GM23248 (cell line): Measurements from ENCODE around the gene ARHGEF25.

ENCODE experiments used
- EZH2 ChIP-seq: fragments of 200-600 bp; sonication (generic); IDR thresholded peaks from 2 replicates; pipeline ENCODE4 v1.6.1; 2018; ENCODE audit warnings: antibody characterized with exemption, mild to moderate bottlenecking; ENCODE audit not compliant: insufficient read depth, poor library complexity, severe bottlenecking
- EZH2phosphoT487 ChIP-seq: fragments of 200-600 bp; sonication (generic); IDR thresholded peaks from 2 replicates; pipeline ENCODE4 v1.6.1; 2018; ENCODE audit warnings: antibody characterized with exemption, moderate library complexity, mild to moderate bottlenecking, low read depth; ENCODE audit not compliant: insufficient read depth

GRCh38 chr12:57641699-57642442 is 30.6 kb downstream of the ARHGEF25 start:
- TF ChIP-seq EZH2phosphoT487 (no peak), EZH2 (no peak)
